Measurements from ENCODE around the gene TTC22.
"Not testable (repeated sequence)": the region's sequence is repeated elsewhere in the genome, so short reads cannot be mapped to it uniquely, and the experiment has no call there.

Gene TTC22

GRCh38 chr1:54794451-54795355, 6.4 kb downstream of the TTC22 start:
- H3K4me3 Mint-ChIP-seq: no peak overlapping the region
- CTCF ChIA-PET: interaction anchor here (0.5 to 5.1 kb wide), 7 partner anchors 14 to 443 kb away, joined by 3 to 21 read pairs (median 3); no protein-coding TSS in a partner anchor
- no peak overlapping the region for H3K27ac Mint-ChIP-seq
- peaks cover 7% of the 10 kb centered on the region for H3K36me3 Mint-ChIP-seq
- no peak for DNase-seq
- peaks cover 2% of the 10 kb centered on the region for H3K9me3 Mint-ChIP-seq
- peaks cover 33% of the 10 kb centered on the region for H3K4me1 Mint-ChIP-seq
- H3K27me3 Mint-ChIP-seq: no peaks in the 10 kb centered on the region

GRCh38 chr1:54792686-54793282, 8.3 kb downstream of the TTC22 start:
- Mint-ChIP-seq H3K4me1 (peaks cover 14% of the 10 kb centered on the region), H3K27ac (no peak overlapping the region), H3K36me3 (peaks cover 7% of the 10 kb centered on the region), H3K27me3 (no peaks in the 10 kb centered on the region), H3K4me3 (no peak overlapping the region), H3K9me3 (peaks cover 2% of the 10 kb centered on the region)
- DNase-seq: no peak
- CTCF ChIA-PET: interaction anchor here (1.2 to 5.1 kb wide), 4 partner anchors 8 to 125 kb away, joined by 3 to 21 read pairs (median 14); partner anchors contain the start of gene TTC22

GRCh38 chr1:54791880-54792522, 9.1 kb downstream of the TTC22 start:
- Mint-ChIP-seq H3K27me3 (no peaks in the 10 kb centered on the region), H3K9me3 (peaks cover 2% of the 10 kb centered on the region), H3K4me3 (no peak overlapping the region), H3K36me3 (peaks cover 7% of the 10 kb centered on the region), H3K4me1 (peaks cover 10% of the 10 kb centered on the region), H3K27ac (no peak overlapping the region)
- DNase-seq: peak; percentile 71
- CTCF ChIA-PET: interaction anchor here (1.0 to 5.1 kb wide), 5 partner anchors 9 to 121 kb away, joined by 3 to 21 read pairs (median 7); partner anchors contain the start of gene TTC22

- H3K27me3 Mint-ChIP-seq: no peaks in the 10 kb centered on the region
- CTCF ChIA-PET: no interaction called here
- no peak overlapping the region for H3K4me3 Mint-ChIP-seq
- H3K4me1 Mint-ChIP-seq: no peaks in the 10 kb centered on the region
- H3K27ac Mint-ChIP-seq: no peak overlapping the region
- no peak for DNase-seq
- peaks cover 2% of the 10 kb centered on the region for H3K9me3 Mint-ChIP-seq
- peaks cover 4% of the 10 kb centered on the region for H3K36me3 Mint-ChIP-seq
These were observed 12.7 kb downstream of the TTC22 start for GRCh38 chr1:54788459-54788858.

GRCh38 chr1:54787604-54788003, 13.5 kb downstream of the TTC22 start:
- peaks cover 4% of the 10 kb centered on the region for H3K36me3 Mint-ChIP-seq
- H3K27ac Mint-ChIP-seq: no peak overlapping the region
- H3K27me3 Mint-ChIP-seq: no peaks in the 10 kb centered on the region
- peaks cover 2% of the 10 kb centered on the region for H3K9me3 Mint-ChIP-seq
- H3K4me3 Mint-ChIP-seq: no peak overlapping the region
- CTCF ChIA-PET: no interaction called here
- DNase-seq: no peak
- no peaks in the 10 kb centered on the region for H3K4me1 Mint-ChIP-seq

- Mint-ChIP-seq H3K27ac (no peak overlapping the region), H3K27me3 (no peaks in the 10 kb centered on the region), H3K36me3 (peaks cover 1% of the 10 kb centered on the region), H3K4me1 (no peaks in the 10 kb centered on the region), H3K4me3 (no peak overlapping the region), H3K9me3 (no peaks in the 10 kb centered on the region)
- no peak for DNase-seq
- CTCF ChIA-PET: no interaction called here
These were observed 14.3 kb downstream of the TTC22 start for GRCh38 chr1:54786778-54787177.

- DNase-seq: no peak
- no peak overlapping the region for H3K4me3 Mint-ChIP-seq
- no peak overlapping the region for H3K27ac Mint-ChIP-seq
- H3K9me3 Mint-ChIP-seq: no peaks in the 10 kb centered on the region
- peaks cover 2% of the 10 kb centered on the region for H3K36me3 Mint-ChIP-seq
- CTCF ChIA-PET: no interaction called here
- no peaks in the 10 kb centered on the region for H3K27me3 Mint-ChIP-seq
- no peaks in the 10 kb centered on the region for H3K4me1 Mint-ChIP-seq
These were observed 17.1 kb downstream of the TTC22 start for GRCh38 chr1:54784066-54784465.

- no peak overlapping the region for H3K4me3 Mint-ChIP-seq
- no peaks in the 10 kb centered on the region for H3K27me3 Mint-ChIP-seq
- no peak for DNase-seq
- peaks cover 7% of the 10 kb centered on the region for H3K36me3 Mint-ChIP-seq
- no peaks in the 10 kb centered on the region for H3K9me3 Mint-ChIP-seq
- CTCF ChIA-PET: interaction anchor here (1.0 to 1.7 kb wide), 2 partner anchors 15 to 18 kb away, joined by 4 to 7 read pairs; partner anchors contain the start of gene TTC22
- H3K27ac Mint-ChIP-seq: no peak overlapping the region
- no peaks in the 10 kb centered on the region for H3K4me1 Mint-ChIP-seq
These were observed 18.5 kb downstream of the TTC22 start for GRCh38 chr1:54782588-54782987.

GRCh38 chr1:54782156-54782555, 19.0 kb downstream of the TTC22 start:
- Mint-ChIP-seq H3K36me3 (peaks cover 7% of the 10 kb centered on the region), H3K4me3 (no peak overlapping the region), H3K27me3 (no peaks in the 10 kb centered on the region), H3K27ac (no peak overlapping the region), H3K4me1 (no peaks in the 10 kb centered on the region), H3K9me3 (no peaks in the 10 kb centered on the region)
- CTCF ChIA-PET: interaction anchor here (1.7 kb wide), 1 partner anchor 18 kb away, joined by 7 read pairs; the partner anchor contains the start of gene TTC22
- DNase-seq: no peak

- Mint-ChIP-seq H3K36me3 (peaks cover 7% of the 10 kb centered on the region), H3K9me3 (no peaks in the 10 kb centered on the region), H3K27ac (no peak overlapping the region), H3K4me3 (no peak overlapping the region), H3K27me3 (no peaks in the 10 kb centered on the region), H3K4me1 (no peaks in the 10 kb centered on the region)
- CTCF ChIA-PET: interaction anchor here (0.9 to 1.7 kb wide), 2 partner anchors 13 to 19 kb away, joined by 3 to 7 read pairs; partner anchors contain the start of gene TTC22
- no peak for DNase-seq
These were observed 19.9 kb downstream of the TTC22 start for GRCh38 chr1:54781023-54781723.

GRCh38 chr1:54777431-54777830, 23.7 kb downstream of the TTC22 start:
- no peak for DNase-seq
- Mint-ChIP-seq H3K27me3 (no peaks in the 10 kb centered on the region), H3K27ac (no peak overlapping the region), H3K4me3 (no peak overlapping the region), H3K36me3 (peaks cover 7% of the 10 kb centered on the region), H3K4me1 (no peaks in the 10 kb centered on the region), H3K9me3 (no peaks in the 10 kb centered on the region)
- CTCF ChIA-PET: interaction anchor here (1.6 kb wide), 1 partner anchor 15 kb away, joined by 7 read pairs; no protein-coding TSS in a partner anchor

GRCh38 chr1:54777011-54777410, 24.1 kb downstream of the TTC22 start:
- DNase-seq: no peak
- Mint-ChIP-seq H3K9me3 (no peaks in the 10 kb centered on the region), H3K27me3 (no peaks in the 10 kb centered on the region), H3K4me3 (no peak overlapping the region), H3K36me3 (peaks cover 7% of the 10 kb centered on the region), H3K4me1 (no peaks in the 10 kb centered on the region), H3K27ac (no peak overlapping the region)
- CTCF ChIA-PET: interaction anchor here (1.6 kb wide), 1 partner anchor 15 kb away, joined by 7 read pairs; no protein-coding TSS in a partner anchor

- H3K4me1 Mint-ChIP-seq, H3K27me3 Mint-ChIP-seq, H3K4me3 Mint-ChIP-seq, H3K36me3 Mint-ChIP-seq, H3K9me3 Mint-ChIP-seq, H3K27ac Mint-ChIP-seq, DNase-seq: not testable (repeated sequence)
- CTCF ChIA-PET: interaction anchor here (1.6 kb wide), 1 partner anchor 16 kb away, joined by 7 read pairs; no protein-coding TSS in a partner anchor
These were observed 25.0 kb downstream of the TTC22 start for GRCh38 chr1:54775828-54776721.
